ENCODE results near the gene TCL1B. TPM values are rescaled to one million over a fixed set of nuclear protein-coding genes. Genes with fewer than 3 reads are reported as not detected.

TCL1B gene
- total and polyA plus RNA-seq, 2 of the 8 experiments (the other 6 are each of a cell fraction or from before 2014, with no cell fraction given): 9.6 to 11.5 TPM

DNA sequence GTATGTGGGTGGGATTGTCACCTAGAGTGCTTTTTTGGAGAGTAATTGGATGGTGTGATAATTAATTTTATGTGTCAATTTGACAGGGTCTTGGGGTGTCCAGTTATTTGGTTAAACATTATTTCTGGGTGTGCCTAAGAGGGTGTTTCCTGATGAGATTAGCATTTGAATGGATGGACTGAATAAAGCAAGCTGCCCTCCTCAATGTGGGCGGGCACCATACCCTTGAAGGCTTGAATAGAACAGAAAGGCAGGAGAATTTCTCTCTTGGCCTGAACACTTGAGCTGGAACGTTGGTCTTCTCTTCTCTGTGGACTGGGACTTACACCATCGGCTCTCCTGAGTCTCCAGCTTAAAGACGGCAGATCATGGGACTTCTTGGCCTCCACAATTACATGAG lies 28.8 kb upstream of the TCL1B start:
- Histone ChIP-seq H4K91ac (replicated peaks; ENCODE audit: insufficient read length, low read length) (no peak overlapping the region), H2BK20ac (ENCODE audit: low read length) (no peak overlapping the region), H2BK12ac (ENCODE audit: low read depth, low read length) (no peak overlapping the region), H4K5ac (ENCODE audit: insufficient read length, low read depth, low read length) (no peak overlapping the region), H3K4me2 (ENCODE audit: insufficient read depth in 1 of 2, low read depth in 2 of 2, low read length in 2 of 2) (no peak overlapping the region), H3K4me3 (ENCODE audit: extremely low read depth in 1 of 4, insufficient read depth in 2 of 4, low read depth in 3 of 4, low read length in 4 of 4) (no peak overlapping the region), H3K36me3 (ENCODE audit: control insufficient read depth in 2 of 4, insufficient read depth in 4 of 4, low read length in 3 of 4) (no peaks in the 10 kb centered on the region), H4K8ac (ENCODE audit: extremely low read depth, insufficient read depth, low read length) (no peak overlapping the region), H2BK120ac (replicated peaks; ENCODE audit: low read depth, low read length) (no peak overlapping the region), H3K79me1 (ENCODE audit: low read depth, low read length) (no peaks in the 10 kb centered on the region), H3K18ac (ENCODE audit: extremely low read depth, low read length) (no peak overlapping the region), H3K4me1 (replicated peaks in 1 of 4; ENCODE audit: control insufficient read depth in 3 of 4, insufficient read depth in 4 of 4, low read length in 3 of 4) (peaks cover 0 to 4% (median 3%) of the 10 kb centered on the region in 4 experiments; a peak in 2 of 7 replicates), H3K23me2 (ENCODE audit: low read depth, low read length) (0 out of 2 replicates have a peak, but pooled peaks cover 1% of the 10 kb centered on the region), H3K23ac (ENCODE audit: insufficient read length) (no peak overlapping the region), H4K20me1 (replicated peaks in 1 of 2; ENCODE audit: control insufficient read depth in 1 of 2, insufficient read depth in 2 of 2, low read length in 2 of 2) (no peaks in the 10 kb centered on the region), H2BK5ac (ENCODE audit: low read depth, low read length) (no peak overlapping the region), H3K9me3 (ENCODE audit: insufficient read depth in 2 of 2, low read depth in 1 of 2, low read length in 1 of 2) (no peaks in the 10 kb centered on the region), H3K56ac (replicated peaks; ENCODE audit: insufficient read length, low read depth, low read length) (no peak overlapping the region), H3K9ac (replicated peaks in 1 of 4; ENCODE audit: extremely low read depth in 1 of 4, low read depth in 3 of 4, low read length in 3 of 4) (no peak overlapping the region), H2AFZ (ENCODE audit: low read length) (no peak overlapping the region), H3K27me3 (replicated peaks in 1 of 4; ENCODE audit: control insufficient read depth in 3 of 4, extremely low read depth in 1 of 4, insufficient read depth in 3 of 4, low read length in 3 of 4) (no peaks in the 10 kb centered on the region; a peak in 3 of 7 replicates), H2BK15ac (ENCODE audit: low read length) (no peak overlapping the region), H3K4ac (replicated peaks; ENCODE audit: insufficient read length, low read depth, low read length) (no peak overlapping the region), H3K79me2 (ENCODE audit: control insufficient read depth in 1 of 2, insufficient read depth in 2 of 2, low read length in 2 of 2) (no peaks in the 10 kb centered on the region), H3K27ac (ENCODE audit: low read depth, low read length) (no peak overlapping the region), H2AK5ac (ENCODE audit: low read depth, low read length) (no peak overlapping the region), H3K14ac (ENCODE audit: insufficient read length) (no peak overlapping the region)
- DNase-seq (ENCODE audit: low read depth in 1 of 2, low spot score in 2 of 2) (no peak), FAIRE-seq (no peak)
- POLR2A ChIA-PET (ENCODE audit: partially characterized antibody): no interaction called here
- CTCF ChIA-PET (ENCODE audit: partially characterized antibody): interaction anchor here (1.0 to 2.6 kb wide), 8 partner anchors 9 to 148 kb away, joined by 3 to 8 read pairs (median 3); no protein-coding TSS in a partner anchor
- 67% methylated on average over 4 of the region's 4 CpGs; no CpG with 5 or more reads in 1 of the 2 experiments for WGBS, 2 experiments (ENCODE audit: extremely low coverage in 1 of 2, insufficient coverage in 1 of 2, insufficient read length in 1 of 2, insufficient replicate concordance in 2 of 2, low coverage in 1 of 2, low lambda C conversion rate in 2 of 2, missing lambda C conversion rate in 1 of 2)
- TF ChIP-seq BACH1 (IDR thresholded peaks at IDR 0.05; ENCODE audit: low read length) (no peak), ASH2L (IDR thresholded peaks at IDR 0.05; ENCODE audit: low read length) (no peak), POU5F1 (IDR thresholded peaks at IDR 0.05; ENCODE audit: low read depth, low read length) (no peak), POLR2AphosphoS5 (IDR thresholded peaks at IDR 0.05; ENCODE audit: low read depth, low read length) (no peak), POLR2A (IDR thresholded peaks at IDR 0.05; ENCODE audit: control extremely low read depth in 1 of 2, low read depth in 2 of 2, low read length in 2 of 2) (no peak), CHD2 (IDR thresholded peaks at IDR 0.05; ENCODE audit: low read length) (no peak), SIX5 (IDR thresholded peaks at IDR 0.05; ENCODE audit: low read depth, low read length) (no peak), CHD1 (IDR thresholded peaks at IDR 0.05; ENCODE audit: low read depth, low read length) (no peak), SIN3A (conservative IDR thresholded peaks at IDR 0.05 in 1 of 2, IDR thresholded peaks at IDR 0.05 in 1 of 2; ENCODE audit: low read depth in 1 of 2, low read length in 2 of 2) (no peak), NANOG (IDR thresholded peaks at IDR 0.05; ENCODE audit: insufficient read depth, low read depth, low read length, poor library complexity, severe bottlenecking) (no peak), RAD21 (IDR thresholded peaks at IDR 0.05 in 1 of 2, conservative IDR thresholded peaks at IDR 0.05 in 1 of 2; ENCODE audit: low read depth in 2 of 2, low read length in 2 of 2) (no peak), SUZ12 (IDR thresholded peaks at IDR 0.05; ENCODE audit: low read length) (no peak), KDM5A (IDR thresholded peaks at IDR 0.05; ENCODE audit: low read length) (no peak), YY1 (IDR thresholded peaks at IDR 0.05; ENCODE audit: low read depth, low read length) (no peak), GABPA (IDR thresholded peaks at IDR 0.05; ENCODE audit: borderline replicate concordance, insufficient read depth, low read length) (no peak), KDM1A (IDR thresholded peaks at IDR 0.05; ENCODE audit: borderline replicate concordance, low read length) (no peak)
